Endodermal cell (in vitro differentiated cells): Measurements from ENCODE around the gene FSHB. TPM values are rescaled to one million over a fixed set of nuclear protein-coding genes. Genes with fewer than 3 reads are reported as not detected.
"Not testable (repeated sequence)": the region's sequence is repeated elsewhere in the genome, so short reads cannot be mapped to it uniquely, and the experiment has no call there.

Experiments used
- DNase-seq: peaks from one replicate; pipeline ENCODE4 v3.0.0-alpha.2; 2017
- H3K27ac ChIP-seq: 2 replicates; pipeline ENCODE4 v1.5.1; 2013; ENCODE audit warnings: mild to moderate bottlenecking, low read depth, low read length, moderate library complexity
- H3K27me3 ChIP-seq: 2 replicates; pipeline ENCODE4 v1.6.1; 2013; ENCODE audit warnings: mild to moderate bottlenecking, low read length, moderate library complexity; ENCODE audit not compliant: insufficient read depth, control insufficient read depth, poor library complexity, severe bottlenecking
- H3K36me3 ChIP-seq: 2 replicates; pipeline ENCODE4 v1.7.0; 2013; ENCODE audit warnings: mild to moderate bottlenecking, low read length, moderate library complexity; ENCODE audit not compliant: control insufficient read depth, insufficient read depth
- H3K4me1 ChIP-seq: one replicate; pipeline ENCODE4 v1.7.0; 2013; ENCODE audit warnings: low read length; ENCODE audit not compliant: control insufficient read depth, insufficient read depth
- H3K4me3 ChIP-seq: 2 replicates; pipeline ENCODE4 v1.5.1; 2013; ENCODE audit warnings: mild to moderate bottlenecking, low read length, moderate library complexity
- H3K9ac ChIP-seq: 2 replicates; pipeline ENCODE4 v1.6.1; 2013; ENCODE audit warnings: mild to moderate bottlenecking, low read length, moderate library complexity; ENCODE audit not compliant: poor library complexity, severe bottlenecking; ENCODE audit errors: extremely low read depth
- H3K9me3 ChIP-seq: 2 replicates; pipeline ENCODE4 v1.6.1; 2013; ENCODE audit warnings: mild to moderate bottlenecking, low read length, moderate library complexity; ENCODE audit not compliant: control insufficient read depth
- H3K27ac Mint-ChIP-seq: 2 replicates; pipeline ENCODE4 v1.8.0; 2020; ENCODE audit warnings: mixed read lengths
- H3K27me3 Mint-ChIP-seq: 2 replicates; pipeline ENCODE4 v1.8.0; 2021; ENCODE audit warnings: mild to moderate bottlenecking, mixed read lengths; ENCODE audit not compliant: insufficient read depth
- H3K36me3 Mint-ChIP-seq: 2 replicates; pipeline ENCODE4 v1.8.0; 2020; ENCODE audit warnings: low read depth, mixed read lengths
- H3K4me1 Mint-ChIP-seq: 2 replicates; pipeline ENCODE4 v1.8.0; 2020; ENCODE audit warnings: mixed read lengths
- H3K4me3 Mint-ChIP-seq: 2 replicates; pipeline ENCODE4 v1.8.0; 2020; ENCODE audit warnings: mild to moderate bottlenecking, moderate library complexity, mixed read lengths
- H3K9me3 Mint-ChIP-seq: 2 replicates; pipeline ENCODE4 v1.8.0; 2020; ENCODE audit warnings: mild to moderate bottlenecking, mixed read lengths
- CTCF ChIP-seq: fragments of 200-600 bp; sonication (generic); conservative IDR thresholded peaks from 2 replicates; pipeline ENCODE4 v1.5.0; 2021; ENCODE audit warnings: antibody characterized with exemption, mild to moderate bottlenecking
- WGBS, 2 experiments: methylation state at CpG; one replicate each; pipeline versions ENCODE4 v1.1.5 to v1.1.7; 2013; ENCODE audit warnings: missing lambda C conversion rate in 2 of 2, mixed read lengths in 1 of 2; ENCODE audit not compliant: insufficient coverage in 1 of 2, insufficient read length in 1 of 2; 5-methylcytosine and 5-hydroxymethylcytosine counted together
- total RNA-seq, 2 donors: library from RNA; stranded (reverse); fragmentation: NEBNext Ultra II Directional in 1 of 2; extraction: Animal tissue kit (Norgen Biotek cat#: 25700) in 1 of 2; gene quantifications; 2 replicates in 1 of 2; 3 replicates in 1 of 2; pipeline ENCODE4 v1.2.1, GENCODE V29; 2021

The FSHB gene
- total RNA-seq, 2 donors from 2014 or later: not detected

GRCh38 chr11:30196400-30197206, 34.2 kb upstream of the FSHB start:
- Histone ChIP-seq H3K36me3 (no peaks in the 10 kb centered on the region), H3K27ac (no peak overlapping the region), H3K9ac (no peak overlapping the region), H3K4me1 (no peaks in the 10 kb centered on the region), H3K4me3 (no peak overlapping the region), H3K27me3 (no peaks in the 10 kb centered on the region), H3K9me3 (no peaks in the 10 kb centered on the region)
- WGBS, 2 experiments: 32% methylated on average over 6 of the region's 6 CpGs
- H3K4me1 Mint-ChIP-seq: no peaks in the 10 kb centered on the region
- peaks cover 2% of the 10 kb centered on the region for H3K27me3 Mint-ChIP-seq
- TF ChIP-seq CTCF: peak; percentile 93
- H3K4me3 Mint-ChIP-seq: no peak overlapping the region
- no peak overlapping the region for H3K27ac Mint-ChIP-seq
- DNase-seq: peak; percentile 94
- H3K9me3 Mint-ChIP-seq: no peaks in the 10 kb centered on the region
- no peaks in the 10 kb centered on the region for H3K36me3 Mint-ChIP-seq

GRCh38 chr11:30197869-30198268, 32.9 kb upstream of the FSHB start:
- Mint-ChIP-seq H3K4me3 (no peak overlapping the region), H3K27ac (no peak overlapping the region), H3K36me3 (no peaks in the 10 kb centered on the region), H3K4me1 (no peaks in the 10 kb centered on the region), H3K9me3 (no peaks in the 10 kb centered on the region), H3K27me3 (peaks cover 2% of the 10 kb centered on the region)
- WGBS, 2 experiments: 88 to 100% methylated on average over 1 to 2 of the region's 2 CpGs
- Histone ChIP-seq H3K36me3 (no peaks in the 10 kb centered on the region), H3K4me1 (no peaks in the 10 kb centered on the region), H3K27ac (no peak overlapping the region), H3K9me3 (no peaks in the 10 kb centered on the region), H3K9ac (no peak overlapping the region), H3K27me3 (no peaks in the 10 kb centered on the region), H3K4me3 (no peak overlapping the region)
- DNase-seq: no peak
- no peak for TF ChIP-seq CTCF

GRCh38 chr11:30202989-30203388, 27.8 kb upstream of the FSHB start:
- not testable (repeated sequence) for H3K27ac ChIP-seq, H3K27ac Mint-ChIP-seq, H3K36me3 ChIP-seq, DNase-seq, H3K4me3 ChIP-seq, H3K9me3 ChIP-seq, H3K4me1 ChIP-seq, H3K4me3 Mint-ChIP-seq, H3K27me3 Mint-ChIP-seq, H3K9ac ChIP-seq, H3K36me3 Mint-ChIP-seq, H3K9me3 Mint-ChIP-seq, H3K27me3 ChIP-seq, H3K4me1 Mint-ChIP-seq
- 89 to 100% methylated on average over 2 to 5 of the region's 6 CpGs for WGBS, 2 experiments
